CD14-positive monocyte (primary cell): ENCODE data around the gene MICU2. TPM values are rescaled to one million over a fixed set of nuclear protein-coding genes. Genes with fewer than 3 reads are reported as not detected.

Experiments
- DNase-seq, 3 donors: peaks; one replicate each; pipeline ENCODE4 v3.0.0-alpha.2; 2011 to 2022
- H2AFZ ChIP-seq: 2 replicates; pipeline ENCODE4 v1.6.0; 2012; ENCODE audit warnings: mild to moderate bottlenecking, low read depth, low read length, inconsistent platforms; ENCODE audit not compliant: insufficient read depth, poor library complexity, severe bottlenecking
- H3K27ac ChIP-seq, 2 donors: 1 replicate in 1 of 2; 2 replicates in 1 of 2; pipeline ENCODE4 v1.5.1; 2012 to 2013; ENCODE audit warnings: low read length in 2 of 2, control low read depth in 1 of 2, inconsistent platforms in 1 of 2, low read depth in 1 of 2, mild to moderate bottlenecking in 1 of 2
- H3K27me3 ChIP-seq, 2 donors: one replicate each; pipeline versions ENCODE4 v1.6.0 to v1.6.1; 2011 to 2013; ENCODE audit warnings: low read length in 2 of 2; ENCODE audit not compliant: control insufficient read depth in 2 of 2, insufficient read depth in 2 of 2
- H3K36me3 ChIP-seq, 2 donors: replicated peaks in 1 of 2; 1 replicate in 1 of 2; 2 replicates in 1 of 2; pipeline versions ENCODE4 v1.5.1 to v1.6.1; 2012 to 2013; ENCODE audit warnings: low read length in 2 of 2, control low read depth in 1 of 2, inconsistent platforms in 1 of 2, mild to moderate bottlenecking in 1 of 2; ENCODE audit not compliant: insufficient read depth in 2 of 2, control insufficient read depth in 1 of 2
- H3K4me1 ChIP-seq, 2 donors: 1 replicate in 1 of 2; 2 replicates in 1 of 2; pipeline versions ENCODE4 v1.5.1 to v1.6.1; 2012 to 2013; ENCODE audit warnings: low read length in 2 of 2, control low read depth in 1 of 2, inconsistent platforms in 1 of 2, mild to moderate bottlenecking in 1 of 2, moderate library complexity in 1 of 2; ENCODE audit not compliant: insufficient read depth in 2 of 2, control insufficient read depth in 1 of 2
- H3K4me2 ChIP-seq: replicated peaks from 2 replicates; pipeline ENCODE3; 2012; ENCODE audit warnings: low read length, moderate library complexity, mild to moderate bottlenecking; ENCODE audit not compliant: poor library complexity, severe bottlenecking; ENCODE audit errors: extremely low read depth
- H3K4me3 ChIP-seq, 3 experiments: fragments of 200-600 bp in 1 of 3; sonication (generic) in 1 of 3; replicated peaks in 1 of 3; 1 replicate in 2 of 3; 2 replicates in 1 of 3; pipeline ENCODE4 v1.5.1; 2011 to 2013; ENCODE audit warnings: low read length in 3 of 3, mild to moderate bottlenecking in 3 of 3, control low read depth in 2 of 3, low read depth in 2 of 3, inconsistent platforms in 1 of 3, moderate library complexity in 1 of 3
- H3K79me2 ChIP-seq: 2 replicates; pipeline ENCODE4 v1.6.0; 2012; ENCODE audit warnings: mild to moderate bottlenecking, control low read depth, inconsistent platforms, low read length, moderate library complexity; ENCODE audit not compliant: insufficient read depth
- H3K9ac ChIP-seq: 2 replicates; pipeline ENCODE4 v1.6.0; 2017; ENCODE audit warnings: low read length, mild to moderate bottlenecking; ENCODE audit not compliant: insufficient read depth, poor library complexity, severe bottlenecking
- H3K9me3 ChIP-seq, 2 donors: replicated peaks in 1 of 2; 1 replicate in 1 of 2; 2 replicates in 1 of 2; pipeline versions ENCODE4 v1.5.1 to v1.6.1; 2012 to 2013; ENCODE audit warnings: low read length in 2 of 2, control low read depth in 1 of 2; ENCODE audit not compliant: control insufficient read depth in 1 of 2, insufficient read depth in 1 of 2
- H4K20me1 ChIP-seq: 2 replicates; pipeline ENCODE4 v1.6.0; 2012; ENCODE audit warnings: mild to moderate bottlenecking, low read length, control low read depth, moderate library complexity; ENCODE audit not compliant: insufficient read depth
- H3K27ac Mint-ChIP-seq, 7 donors: one replicate each; pipeline ENCODE4 v1.8.0; 2020; ENCODE audit warnings: mild to moderate bottlenecking in 7 of 7, mixed read lengths in 7 of 7, moderate library complexity in 6 of 7, inconsistent platforms in 2 of 7
- H3K27me3 Mint-ChIP-seq, 3 donors: one replicate each; pipeline ENCODE4 v1.8.0; 2021 to 2022; ENCODE audit warnings: low read depth in 3 of 3, mild to moderate bottlenecking in 3 of 3, mixed read lengths in 3 of 3, moderate library complexity in 3 of 3, inconsistent platforms in 1 of 3
- H3K36me3 Mint-ChIP-seq, 2 donors: one replicate each; pipeline ENCODE4 v1.8.0; 2020; ENCODE audit warnings: mixed read lengths in 2 of 2, inconsistent platforms in 1 of 2, mild to moderate bottlenecking in 1 of 2
- H3K4me1 Mint-ChIP-seq: one replicate; pipeline ENCODE4 v1.8.0; 2020; ENCODE audit warnings: mild to moderate bottlenecking, mixed read lengths
- H3K4me3 Mint-ChIP-seq, 2 donors: one replicate each; pipeline ENCODE4 v1.8.0; 2020; ENCODE audit warnings: mild to moderate bottlenecking in 2 of 2, mixed read lengths in 2 of 2, moderate library complexity in 1 of 2
- H3K9me3 Mint-ChIP-seq, 7 donors: one replicate each; pipeline ENCODE4 v1.8.0; 2020 to 2022; ENCODE audit warnings: mixed read lengths in 7 of 7, mild to moderate bottlenecking in 6 of 7, moderate library complexity in 6 of 7, inconsistent platforms in 2 of 7
- CTCF ChIP-seq: fragments of 200-600 bp; IDR thresholded peaks from one replicate; pipeline ENCODE4 v1.8.0; 2022; ENCODE audit warnings: antibody characterized with exemption, mild to moderate bottlenecking
- WGBS: methylation state at CpG from one replicate; pipeline ENCODE4 v1.1.5; 2013; ENCODE audit warnings: missing lambda C conversion rate; ENCODE audit not compliant: insufficient coverage; 5-methylcytosine and 5-hydroxymethylcytosine counted together
- intact Hi-C, 2 donors: fragments of 100-400 bp; cut with micrococcal nuclease; formaldehyde crosslinking; loops; one replicate each; pipeline versions ENCODE4 v1.15.0 to v1.15.1; 2023
- polyA plus RNA-seq, 3 donors: library from polyadenylated mRNA; depleted of rRNA in 1 of 3; unstranded in 2 of 3; stranded (reverse) in 1 of 3; fragments of 300-500 nt in 2 of 3; fragments of >200 nt in 1 of 3; fragmentation: Illumina TruSeq in 2 of 3; gene quantifications; 1 replicate in 2 of 3; 2 replicates in 1 of 3; pipeline ENCODE4 v1.2.3, GENCODE V29; 2012 to 2021

MICU2 gene
- polyA plus RNA-seq, 3 donors: 21.5 to 32.1 (median 26.8) TPM

DNA sequence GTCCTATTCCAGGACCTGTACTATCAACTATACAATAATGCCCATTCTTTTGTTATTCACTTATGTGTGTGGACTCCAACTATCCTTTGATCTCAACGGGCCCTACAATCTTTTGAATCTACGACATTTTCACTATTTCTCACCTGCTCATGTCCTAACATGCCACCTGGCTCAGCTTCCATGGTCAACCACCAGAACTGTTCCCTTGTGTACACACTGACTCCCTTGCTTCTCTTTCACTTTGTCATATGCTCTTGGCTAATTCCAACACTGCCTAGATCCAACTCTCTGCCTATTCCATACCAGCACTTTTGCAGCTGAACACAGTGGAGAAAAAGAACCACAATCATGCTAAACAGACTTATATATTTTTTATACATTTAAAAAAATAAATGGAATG lies 53.1 kb downstream of the MICU2 start:
- no peak overlapping the region for H3K4me3 Mint-ChIP-seq
- peaks cover 21% of the 10 kb centered on the region for H4K20me1 ChIP-seq
- 93% methylated on average over 2 of the region's 2 CpGs for WGBS

DNA sequence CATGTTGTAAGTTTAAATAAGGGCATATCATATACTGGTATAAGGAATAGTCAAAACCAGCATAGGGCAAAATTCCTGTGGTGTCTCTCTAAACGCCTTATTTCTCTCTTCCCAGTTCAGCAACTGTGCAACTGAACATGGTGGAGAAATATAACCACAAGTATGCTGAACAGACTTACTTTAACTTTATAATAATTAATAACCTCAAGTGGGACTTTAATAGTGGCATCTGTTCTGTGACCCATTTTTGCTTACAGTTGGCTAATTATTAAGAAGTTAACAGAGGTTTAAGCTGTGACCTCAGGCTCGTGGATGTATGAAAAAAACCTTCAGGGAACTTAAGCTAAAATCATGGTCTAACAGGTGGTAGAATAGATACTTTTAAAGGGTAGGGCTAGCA lies 54.3 kb downstream of the MICU2 start:
- H3K27ac Mint-ChIP-seq: no peak overlapping the region
- no peak overlapping the region for H2AFZ ChIP-seq
- peaks cover 12 to 24% of the 10 kb centered on the region in 2 donors for H3K36me3 Mint-ChIP-seq
- H3K27me3 Mint-ChIP-seq: no peaks in the 10 kb centered on the region
- H3K4me2 ChIP-seq: no peak overlapping the region
- H3K4me1 Mint-ChIP-seq: peaks cover 19% of the 10 kb centered on the region
- H3K27ac ChIP-seq: no peak overlapping the region
- no peak overlapping the region for H3K4me3 ChIP-seq
- no peaks in the 10 kb centered on the region for H3K4me1 ChIP-seq
- no peak overlapping the region for H3K4me3 Mint-ChIP-seq
- H3K27me3 ChIP-seq: no peaks in the 10 kb centered on the region
- H3K36me3 ChIP-seq: peaks cover 0 to 18% of the 10 kb centered on the region in 2 donors
- H3K9ac ChIP-seq: no peak overlapping the region
- no peak for TF ChIP-seq CTCF
- peaks cover 5% of the 10 kb centered on the region for H3K79me2 ChIP-seq
- H3K9me3 Mint-ChIP-seq: peaks cover 0 to 4% (median 0%) of the 10 kb centered on the region in 7 donors
- intact Hi-C loops: no loop called here
- DNase-seq: no peak
- no peaks in the 10 kb centered on the region for H3K9me3 ChIP-seq
- WGBS: no CpG with 5 or more reads among the region's 2 CpGs
- H4K20me1 ChIP-seq: peaks cover 20% of the 10 kb centered on the region

More for the DNA sequence above, 53.1 kb downstream of the MICU2 start:
- no peak overlapping the region for H3K9ac ChIP-seq
- no peak overlapping the region for H3K4me2 ChIP-seq
- no peak overlapping the region for H3K27ac ChIP-seq
- intact Hi-C loops: no loop called here
- no peaks in the 10 kb centered on the region for H3K27me3 ChIP-seq
- no peak overlapping the region for H2AFZ ChIP-seq
- H3K36me3 ChIP-seq: peaks cover 0 to 9% of the 10 kb centered on the region in 2 donors
- H3K4me1 Mint-ChIP-seq: peaks cover 21% of the 10 kb centered on the region
- peaks cover 5% of the 10 kb centered on the region for H3K79me2 ChIP-seq
- DNase-seq: no peak
- H3K4me1 ChIP-seq: no peaks in the 10 kb centered on the region
- H3K36me3 Mint-ChIP-seq: peaks cover 8 to 22% of the 10 kb centered on the region in 2 donors
- no peak overlapping the region for H3K4me3 ChIP-seq
- no peak overlapping the region for H3K27ac Mint-ChIP-seq
- H3K27me3 Mint-ChIP-seq: no peaks in the 10 kb centered on the region
- H3K9me3 ChIP-seq: no peaks in the 10 kb centered on the region
- H3K9me3 Mint-ChIP-seq: peaks cover 0 to 4% (median 0%) of the 10 kb centered on the region in 7 donors
- no peak for TF ChIP-seq CTCF
